GM12801 (cell line): ENCODE data around the gene ACCS.

Experiments used
- TF ChIP-seq, protein P1 (sequence below): IDR thresholded peaks from one replicate; pipeline ENCODE4 v1.5.1; 2011; ENCODE audit warnings: control low read depth; ENCODE audit not compliant: insufficient read length; ENCODE audit errors: extremely low read depth

ACCS gene, protein sequence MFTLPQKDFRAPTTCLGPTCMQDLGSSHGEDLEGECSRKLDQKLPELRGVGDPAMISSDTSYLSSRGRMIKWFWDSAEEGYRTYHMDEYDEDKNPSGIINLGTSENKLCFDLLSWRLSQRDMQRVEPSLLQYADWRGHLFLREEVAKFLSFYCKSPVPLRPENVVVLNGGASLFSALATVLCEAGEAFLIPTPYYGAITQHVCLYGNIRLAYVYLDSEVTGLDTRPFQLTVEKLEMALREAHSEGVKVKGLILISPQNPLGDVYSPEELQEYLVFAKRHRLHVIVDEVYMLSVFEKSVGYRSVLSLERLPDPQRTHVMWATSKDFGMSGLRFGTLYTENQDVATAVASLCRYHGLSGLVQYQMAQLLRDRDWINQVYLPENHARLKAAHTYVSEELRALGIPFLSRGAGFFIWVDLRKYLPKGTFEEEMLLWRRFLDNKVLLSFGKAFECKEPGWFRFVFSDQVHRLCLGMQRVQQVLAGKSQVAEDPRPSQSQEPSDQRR

DNA sequence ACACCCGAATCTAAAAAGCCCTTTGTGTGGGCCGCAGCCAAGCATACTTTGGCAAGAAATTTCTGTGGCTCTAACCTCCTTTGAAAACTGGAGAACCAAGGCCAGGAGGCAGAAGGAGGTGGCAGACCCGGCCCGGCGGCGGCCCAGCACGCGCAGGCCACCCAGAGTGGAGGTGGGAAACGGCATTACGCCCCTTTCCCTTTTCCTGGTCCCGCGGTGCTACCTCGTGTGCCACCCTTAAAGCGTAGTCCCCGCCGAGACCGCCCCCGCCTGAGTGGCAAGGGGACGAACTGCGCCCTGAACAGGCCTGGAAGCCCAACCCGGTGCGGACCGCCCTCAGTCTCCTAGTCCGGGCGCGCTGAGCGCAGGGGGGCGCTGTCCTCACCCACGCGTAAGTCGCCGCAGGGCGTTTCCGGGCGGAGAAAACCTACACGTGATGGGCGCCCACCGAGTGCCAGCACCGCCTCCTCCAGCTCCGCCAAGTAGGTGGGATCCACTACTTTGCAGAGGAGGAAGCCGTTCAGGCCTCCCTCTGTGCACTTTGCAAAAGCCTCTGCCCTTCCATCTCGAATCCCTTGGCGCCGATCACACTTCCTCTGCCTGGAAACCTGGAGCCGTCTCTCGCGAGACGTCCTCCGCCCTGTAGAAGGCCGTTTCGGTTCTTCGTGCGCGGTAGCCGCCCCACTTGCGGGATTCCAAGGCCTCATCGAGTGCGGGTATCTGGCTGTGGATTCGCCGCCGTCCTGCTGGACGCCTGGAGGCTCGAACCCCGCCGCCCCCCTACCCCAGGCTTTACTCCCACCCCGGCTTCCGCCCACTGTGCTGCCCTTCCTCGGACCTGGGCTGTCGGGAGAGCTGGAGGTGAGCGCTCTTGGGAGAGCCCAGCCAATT lies at the start of gene ACCS:
TSS of gene ACCS (plus strand) at position 430 of the 891 bp plus-strand sequence. CDS start 1,358 bp downstream, outside the sequence.
- TF ChIP-seq, protein P1, sequence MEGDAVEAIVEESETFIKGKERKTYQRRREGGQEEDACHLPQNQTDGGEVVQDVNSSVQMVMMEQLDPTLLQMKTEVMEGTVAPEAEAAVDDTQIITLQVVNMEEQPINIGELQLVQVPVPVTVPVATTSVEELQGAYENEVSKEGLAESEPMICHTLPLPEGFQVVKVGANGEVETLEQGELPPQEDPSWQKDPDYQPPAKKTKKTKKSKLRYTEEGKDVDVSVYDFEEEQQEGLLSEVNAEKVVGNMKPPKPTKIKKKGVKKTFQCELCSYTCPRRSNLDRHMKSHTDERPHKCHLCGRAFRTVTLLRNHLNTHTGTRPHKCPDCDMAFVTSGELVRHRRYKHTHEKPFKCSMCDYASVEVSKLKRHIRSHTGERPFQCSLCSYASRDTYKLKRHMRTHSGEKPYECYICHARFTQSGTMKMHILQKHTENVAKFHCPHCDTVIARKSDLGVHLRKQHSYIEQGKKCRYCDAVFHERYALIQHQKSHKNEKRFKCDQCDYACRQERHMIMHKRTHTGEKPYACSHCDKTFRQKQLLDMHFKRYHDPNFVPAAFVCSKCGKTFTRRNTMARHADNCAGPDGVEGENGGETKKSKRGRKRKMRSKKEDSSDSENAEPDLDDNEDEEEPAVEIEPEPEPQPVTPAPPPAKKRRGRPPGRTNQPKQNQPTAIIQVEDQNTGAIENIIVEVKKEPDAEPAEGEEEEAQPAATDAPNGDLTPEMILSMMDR: no peak

DNA sequence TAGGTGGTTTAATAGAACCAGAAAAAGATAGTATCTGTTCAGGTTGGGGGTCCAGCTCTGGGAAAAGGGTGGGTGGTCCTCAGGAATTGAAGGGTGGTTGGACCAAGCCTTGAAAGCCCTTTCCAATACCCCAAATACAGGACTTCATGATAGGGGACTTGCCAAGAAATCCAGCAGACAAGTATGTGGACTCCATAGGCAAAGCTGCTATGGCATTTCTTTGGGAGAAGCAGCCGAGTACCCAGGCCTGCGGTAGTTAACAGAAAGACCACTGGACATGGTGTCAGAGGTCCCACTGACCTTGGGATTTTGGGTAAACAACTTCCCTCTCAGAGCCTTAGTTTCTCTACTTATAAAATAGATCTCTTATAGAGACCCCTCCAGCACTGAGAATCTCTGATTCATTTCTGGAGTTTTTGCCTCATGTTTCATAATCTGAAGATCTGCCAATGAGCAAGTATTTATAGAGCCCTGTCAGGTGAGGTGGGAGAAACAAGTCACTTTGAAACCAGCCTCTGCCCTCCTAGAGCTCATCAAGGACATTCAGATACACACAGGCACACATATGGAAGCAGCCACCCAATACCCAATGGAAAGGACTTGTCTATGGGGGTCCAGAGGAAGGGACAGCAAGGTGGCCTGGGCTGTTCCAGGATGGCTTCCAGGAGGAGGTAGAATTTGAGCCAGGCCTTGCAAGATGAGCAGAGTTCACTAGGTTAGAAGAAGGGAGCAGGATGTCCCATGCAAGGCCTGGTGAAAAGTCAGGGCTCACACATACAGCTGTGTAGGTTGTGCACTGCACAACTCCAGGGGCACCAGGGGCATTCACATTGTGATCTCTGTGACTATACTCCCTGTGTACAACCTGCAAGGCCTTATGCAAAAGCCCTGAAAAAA lies 49.3 kb upstream of the ACCS start:
- TF ChIP-seq, protein P1: no peak

DNA sequence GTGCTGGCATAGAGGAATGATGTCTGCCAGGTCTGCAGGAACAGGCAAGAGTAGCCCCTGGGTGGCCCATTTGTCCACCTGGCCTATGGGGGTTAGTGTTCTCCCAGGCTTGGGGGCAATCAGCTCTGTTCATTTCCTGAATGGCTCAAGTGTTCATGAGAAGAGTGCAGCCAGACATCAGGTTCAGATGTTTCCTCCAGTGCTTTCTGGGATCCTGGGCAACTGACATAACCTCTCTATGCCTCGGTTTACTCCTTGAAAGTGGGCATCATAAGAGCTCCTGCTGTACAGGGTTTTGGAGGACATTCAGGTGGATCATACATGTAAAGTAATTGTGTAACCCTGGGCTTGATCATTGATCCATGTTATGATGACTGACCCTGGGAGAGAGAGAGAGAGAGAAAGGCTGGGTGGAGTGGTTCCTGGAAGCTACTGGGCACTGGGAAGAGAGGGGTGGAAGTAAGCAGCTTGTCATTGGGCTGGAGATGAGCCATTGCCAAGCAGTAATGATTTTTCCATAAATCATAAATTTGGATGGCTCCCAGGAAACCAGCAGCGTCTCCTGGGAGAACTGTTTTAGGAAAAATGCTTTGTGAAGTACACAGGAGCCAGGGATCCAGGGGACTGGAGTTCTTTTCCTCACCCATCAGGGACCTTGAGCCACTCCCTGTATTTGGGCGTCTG lies 48.5 kb upstream of the ACCS start:
- TF ChIP-seq, protein P1: no peak

DNA sequence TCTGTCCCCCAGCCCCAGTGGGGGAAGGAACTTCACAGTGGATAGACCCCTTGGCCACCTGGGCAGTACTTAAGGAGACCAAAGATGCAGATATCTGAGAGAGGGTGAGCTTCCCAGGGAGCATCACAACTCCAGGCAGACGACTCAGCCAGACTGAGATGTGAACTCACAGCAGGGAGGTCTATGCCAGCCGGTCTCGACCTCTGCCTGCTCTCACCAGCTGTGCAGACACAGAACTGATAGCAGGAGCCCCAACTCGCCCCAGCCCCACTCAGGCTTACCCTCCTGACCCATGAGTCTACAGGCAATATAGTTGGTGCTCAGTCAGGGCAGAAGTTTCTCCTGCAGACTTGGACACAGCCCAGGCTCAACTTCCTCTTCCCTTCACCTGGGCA lies 47.9 kb upstream of the ACCS start:
- TF ChIP-seq, protein P1: no peak

DNA sequence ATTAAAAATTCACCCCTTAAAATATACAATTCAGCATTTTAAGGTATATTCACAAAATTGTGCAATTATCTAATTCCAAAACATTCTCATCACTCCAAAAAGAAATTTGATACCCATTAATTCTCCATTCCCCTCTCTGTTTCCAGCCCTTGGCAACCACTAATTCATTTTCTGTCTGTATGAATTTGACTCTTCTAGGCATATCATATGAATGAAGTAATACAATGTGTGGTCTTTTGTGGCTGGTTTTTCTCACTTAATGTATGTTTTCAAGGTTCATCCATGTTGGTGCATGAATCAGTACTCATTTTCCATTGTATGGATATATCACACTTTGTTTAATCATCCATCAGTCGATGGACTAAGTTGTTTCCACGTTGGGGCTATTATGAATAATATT lies 47.2 kb upstream of the ACCS start:
- TF ChIP-seq, protein P1: no peak

DNA sequence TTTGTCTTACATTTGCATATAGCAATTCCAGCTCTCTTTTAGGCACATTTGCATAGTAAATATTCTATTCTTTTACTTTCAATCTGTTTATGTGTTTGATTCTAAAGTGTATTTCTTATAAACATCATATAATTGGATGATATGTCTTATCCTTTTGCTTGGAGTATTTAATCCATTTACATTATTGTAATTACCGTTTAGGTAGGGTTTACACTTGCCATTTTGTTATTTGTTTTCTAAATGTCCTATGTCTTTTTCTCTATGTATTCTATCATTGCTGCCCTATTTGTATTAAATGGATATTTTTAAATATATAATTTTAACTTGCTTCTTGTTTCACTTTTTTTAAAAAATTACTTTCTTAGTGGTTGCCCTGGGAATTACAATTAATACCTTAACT lies 41.1 kb upstream of the ACCS start:
- TF ChIP-seq, protein P1: no peak
